Adrenal gland (tissue), 12 donors: ENCODE data around the gene CNDP1. TPM values are rescaled to one million over a fixed set of nuclear protein-coding genes. Genes with fewer than 3 reads are reported as not detected.

ENCODE experiments used
- DNase-seq, 7 donors: peaks; one replicate each; pipeline ENCODE4 v3.0.0-alpha.2; 2019 to 2020
- H3K27ac ChIP-seq, 5 donors: fragments of 200-600 bp; sonication (generic) in 4 of 5; 1 replicate in 3 of 5; 2 replicates in 2 of 5; pipeline versions ENCODE4 v1.5.1 to v1.8.0; 2016 to 2020; ENCODE audit warnings: mild to moderate bottlenecking in 1 of 5
- H3K27me3 ChIP-seq: fragments of 200-600 bp; 2 replicates; pipeline ENCODE4 v1.8.0; 2021
- H3K36me3 ChIP-seq, 2 donors: fragments of 200-600 bp; replicated peaks in 1 of 2; 1 replicate in 1 of 2; 2 replicates in 1 of 2; pipeline versions ENCODE4 v1.5.1 to v1.8.0; 2018 to 2022
- H3K4me1 ChIP-seq, 2 donors: fragments of 200-600 bp; replicated peaks in 1 of 2; 1 replicate in 1 of 2; 2 replicates in 1 of 2; pipeline versions ENCODE4 v1.5.1 to v1.8.0; 2018 to 2021
- H3K4me3 ChIP-seq, 4 donors: fragments of 200-600 bp; sonication (generic) in 3 of 4; one replicate each; pipeline ENCODE4 v1.5.1; 2016 to 2018
- H3K9me3 ChIP-seq, 3 donors: fragments of 200-600 bp; sonication (generic) in 1 of 3; replicated peaks in 1 of 3; 1 replicate in 2 of 3; 2 replicates in 1 of 3; pipeline versions ENCODE4 v1.5.1 to v1.8.0; 2016 to 2021
- CTCF ChIP-seq, 6 experiments: fragments of 450-650 bp in 4 of 6; fragments of 200-600 bp in 2 of 6; sonication (generic) in 1 of 6; IDR thresholded peaks; 1 replicate in 5 of 6; 2 replicates in 1 of 6; pipeline versions ENCODE4 v1.5.1 to v1.8.0; 2016 to 2021; ENCODE audit warnings: antibody characterized with exemption in 6 of 6, mild to moderate bottlenecking in 2 of 6, moderate library complexity in 1 of 6
- POLR2A ChIP-seq, 2 donors: fragments of 450-650 bp; IDR thresholded peaks; one replicate each; pipeline ENCODE4 v1.6.1; 2017; ENCODE audit warnings: antibody characterized with exemption in 2 of 2, mild to moderate bottlenecking in 2 of 2, moderate library complexity in 1 of 2
- WGBS, 4 donors: extraction: QIAGEN DNeasy Blood & Tissue Kit in 2 of 4; methylation state at CpG; one replicate each; pipeline versions ENCODE4 v1.1.5 to v1.1.7; 2013 to 2017; 5-methylcytosine and 5-hydroxymethylcytosine counted together
- intact Hi-C, 2 donors: fragments of 100-400 bp; cut with DNase I; formaldehyde crosslinking; loops; one replicate each; pipeline versions ENCODE4 v1.14.1 to v1.15.0; 2022 to 2023
- polyA plus RNA-seq, 3 donors: library from polyadenylated mRNA; stranded (reverse); fragments of 200-250 nt in 2 of 3; fragments of 350-450 nt in 1 of 3; fragmentation: Illumina TruSeq in 1 of 3; extraction: RNeasy Lipid Tissue Mini Kit (QIAGEN cat#74804) in 1 of 3; gene quantifications; one replicate each; pipeline ENCODE4 v1.2.3, GENCODE V29; 2013 to 2014
- total RNA-seq, 9 donors: library from RNA; depleted of rRNA in 4 of 9; stranded (reverse); fragments of >200 nt in 4 of 9; fragments of 120-200 nt in 1 of 9; fragmentation: NEBNext Ultra II Directional in 1 of 9; extraction: Animal tissue kit (Norgen Biotek cat#: 25700) in 1 of 9; gene quantifications; one replicate each; pipeline versions ENCODE4 v1.1.0 to v1.2.4, GENCODE V29; 2013 to 2023
- donor health status: healthy with polysubstance abuse.
- donor health status: Bipolar disorder and iron deficiency.
- donor health status: DM: yes; HTN: yes; CAD: no.
- donor health status: DM: no; HTN: no; CAD: no.
- donor health status: DM: no; HTN: no; CAD: no.
- donor health status: DM: yes; HTN: yes; CAD: no.

CNDP1 gene
- total and polyA plus RNA-seq, 12 donors: 0.16 to 0.27 TPM; not detected in 10

GRCh38 chr18:74617486-74617885, 83.2 kb downstream of the CNDP1 start:
- no peak for TF ChIP-seq POLR2A (IDR thresholded peaks at IDR 0.05)
- no peak for TF ChIP-seq CTCF (IDR thresholded peaks at IDR 0.05)
- H3K4me3 ChIP-seq: no peak overlapping the region
- no peak overlapping the region for H3K27ac ChIP-seq
- peaks cover 0 to 5% of the 10 kb centered on the region in 2 donors for H3K4me1 ChIP-seq
- WGBS, 4 donors: 72 to 82% (median 75%) methylated on average over 2 of the region's 2 CpGs
- H3K36me3 ChIP-seq: no peaks in the 10 kb centered on the region
- H3K9me3 ChIP-seq: no peaks in the 10 kb centered on the region
- intact Hi-C loops: no loop called here
- DNase-seq: no peak
- H3K27me3 ChIP-seq: no peaks in the 10 kb centered on the region

- no peaks in the 10 kb centered on the region for H3K27me3 ChIP-seq
- H3K27ac ChIP-seq: no peak overlapping the region
- H3K9me3 ChIP-seq: no peaks in the 10 kb centered on the region
- no peak overlapping the region for H3K4me3 ChIP-seq
- TF ChIP-seq POLR2A (IDR thresholded peaks at IDR 0.05): no peak
- TF ChIP-seq CTCF (IDR thresholded peaks at IDR 0.05): no peak
- intact Hi-C loops: no loop called here
- WGBS, 4 donors: 76 to 83% (median 79%) methylated on average over 7 to 9 of the region's 9 CpGs
- no peaks in the 10 kb centered on the region for H3K36me3 ChIP-seq
- H3K4me1 ChIP-seq: no peaks in the 10 kb centered on the region
- no peak for DNase-seq
Measured at GRCh38 chr18:74622072-74622471, 87.8 kb downstream of the CNDP1 start.

GRCh38 chr18:74623047-74623816, 88.9 kb downstream of the CNDP1 start:
- H3K9me3 ChIP-seq: no peaks in the 10 kb centered on the region
- H3K4me3 ChIP-seq: no peak overlapping the region
- H3K4me1 ChIP-seq: no peaks in the 10 kb centered on the region
- WGBS, 4 donors: 70 to 73% (median 72%) methylated on average over 24 of the region's 24 CpGs
- H3K27me3 ChIP-seq: no peaks in the 10 kb centered on the region
- H3K36me3 ChIP-seq: no peaks in the 10 kb centered on the region
- intact Hi-C loops: no loop called here
- no peak overlapping the region for H3K27ac ChIP-seq
- TF ChIP-seq POLR2A (IDR thresholded peaks at IDR 0.05) (no peak), CTCF (IDR thresholded peaks at IDR 0.05) (peak; percentile 15 to 35 (median 32))
- DNase-seq: peak in 2 of 7 donors; percentile 15 to 23

- Histone ChIP-seq H3K27me3 (no peaks in the 10 kb centered on the region), H3K4me1 (no peaks in the 10 kb centered on the region), H3K4me3 (no peak overlapping the region), H3K36me3 (no peaks in the 10 kb centered on the region), H3K9me3 (no peaks in the 10 kb centered on the region), H3K27ac (no peak overlapping the region)
- intact Hi-C loops: no loop called here
- DNase-seq: no peak
- WGBS, 4 donors: 88 to 97% (median 91%) methylated on average over 8 of the region's 8 CpGs
- TF ChIP-seq POLR2A (IDR thresholded peaks at IDR 0.05) (no peak), CTCF (IDR thresholded peaks at IDR 0.05) (no peak)
Measured at GRCh38 chr18:74624466-74624865, 90.2 kb downstream of the CNDP1 start.
